Neural cell (in vitro differentiated cells): ENCODE data around the gene RYR2. TPM values are rescaled to one million over a fixed set of nuclear protein-coding genes. Genes with fewer than 3 reads are reported as not detected.

Source experiments
- H2AFZ ChIP-seq: fragments of 200-600, 300-800 bp; sonication (generic), shearing (Covaris generic); 2 replicates; pipeline ENCODE4 v1.6.0; 2014; ENCODE audit warnings: low read depth, mild to moderate bottlenecking, antibody characterized with exemption, low read length, moderate library complexity
- H3F3A ChIP-seq: fragments of 200-600 bp; shearing (Covaris generic); 2 replicates; pipeline ENCODE4 v1.6.1; 2016; ENCODE audit warnings: mild to moderate bottlenecking, moderate library complexity, mixed read lengths, antibody characterized with exemption, low read length; ENCODE audit not compliant: insufficient read depth, poor library complexity, severe bottlenecking
- H3K27ac ChIP-seq: fragments of 200-600, 300-800 bp; sonication (generic), shearing (Covaris generic); 2 replicates; pipeline ENCODE4 v1.5.1; 2014; ENCODE audit warnings: mild to moderate bottlenecking, low read length, moderate library complexity
- H3K27me3 ChIP-seq: fragments of 300-800, 200-600 bp; sonication (generic), shearing (Covaris generic); 2 replicates; pipeline ENCODE4 v1.6.0; 2014; ENCODE audit warnings: mild to moderate bottlenecking, low read depth, low read length, moderate library complexity; ENCODE audit not compliant: insufficient read depth
- H3K36me3 ChIP-seq: fragments of 300-800, 200-600 bp; sonication (generic), shearing (Covaris generic); 2 replicates; pipeline ENCODE4 v1.5.1; 2014; ENCODE audit warnings: mild to moderate bottlenecking, antibody characterized with exemption, low read length, moderate library complexity; ENCODE audit not compliant: insufficient read depth
- H3K4me2 ChIP-seq: fragments of 300-800, 200-600 bp; sonication (generic), shearing (Covaris generic); 2 replicates; pipeline ENCODE4 v1.6.0; 2014; ENCODE audit warnings: mild to moderate bottlenecking, low read length
- H3K4me3 ChIP-seq: fragments of 300-800, 200-600 bp; sonication (generic), shearing (Covaris generic); 2 replicates; pipeline ENCODE4 v1.5.1; 2014; ENCODE audit warnings: mild to moderate bottlenecking, low read length, moderate library complexity
- H3K79me2 ChIP-seq: fragments of 200-600 bp; shearing (Covaris generic); replicated peaks from 2 replicates; pipeline ENCODE4 v1.6.0; 2014; ENCODE audit warnings: mild to moderate bottlenecking, low read length, moderate library complexity; ENCODE audit not compliant: insufficient read depth
- H3K9ac ChIP-seq: fragments of 300-800, 200-600 bp; sonication (generic), shearing (Covaris generic); 2 replicates; pipeline ENCODE4 v1.6.1; 2016; ENCODE audit warnings: mild to moderate bottlenecking, low read length, mixed read lengths
- H3K9me2 ChIP-seq: fragments of 200-600 bp; shearing (Covaris generic); 2 replicates; pipeline ENCODE4 v1.6.1; 2016; ENCODE audit warnings: mild to moderate bottlenecking, low read length, mixed read lengths; ENCODE audit not compliant: insufficient read depth
- H3K9me3 ChIP-seq: fragments of 200-600, 300-800 bp; sonication (generic), shearing (Covaris generic); 2 replicates; pipeline ENCODE4 v1.6.1; 2016; ENCODE audit warnings: mild to moderate bottlenecking, mixed run types, low read length, moderate library complexity, mixed read lengths
- H4K20me1 ChIP-seq: fragments of 200-600 bp; shearing (Covaris generic); 2 replicates; pipeline ENCODE4 v1.6.1; 2016; ENCODE audit warnings: mild to moderate bottlenecking, mixed run types; ENCODE audit not compliant: insufficient read depth
- CTCF ChIP-seq: fragments of 450-650 bp; IDR thresholded peaks from 2 replicates; pipeline ENCODE4 v1.5.1; 2014; ENCODE audit warnings: antibody characterized with exemption, mild to moderate bottlenecking, moderate library complexity; ENCODE audit not compliant: poor library complexity, severe bottlenecking
- EP300 ChIP-seq: fragments of 450-650 bp; conservative IDR thresholded peaks from 2 replicates; pipeline ENCODE4 v1.6.1; 2014; ENCODE audit warnings: antibody characterized with exemption, mild to moderate bottlenecking, moderate library complexity; ENCODE audit not compliant: poor library complexity, severe bottlenecking
- EZH2 ChIP-seq: fragments of 200-600, 300-800 bp; shearing (Covaris generic), sonication (generic); IDR thresholded peaks from 2 replicates; pipeline ENCODE4 v1.6.1; 2014; ENCODE audit warnings: antibody characterized with exemption, low read length, borderline replicate concordance, mild to moderate bottlenecking; ENCODE audit not compliant: insufficient read depth, poor library complexity, severe bottlenecking
- MXI1 ChIP-seq: fragments of 450-650 bp; conservative IDR thresholded peaks from 2 replicates; pipeline ENCODE4 v1.6.1; 2014; ENCODE audit warnings: antibody characterized with exemption, mild to moderate bottlenecking; ENCODE audit not compliant: poor library complexity, severe bottlenecking
- POLR2AphosphoS5 ChIP-seq: IDR thresholded peaks from 2 replicates; pipeline ENCODE4 v1.6.1; 2012
- RAD21 ChIP-seq: fragments of 450-650 bp; conservative IDR thresholded peaks from 2 replicates; pipeline ENCODE4 v1.6.1; 2014; ENCODE audit warnings: antibody characterized with exemption, mild to moderate bottlenecking, moderate library complexity
- REST ChIP-seq: IDR thresholded peaks from 2 replicates; pipeline ENCODE4 v1.6.1; 2012; ENCODE audit warnings: borderline replicate concordance
- SMC3 ChIP-seq: fragments of 450-650 bp; conservative IDR thresholded peaks from 2 replicates; pipeline ENCODE4 v1.6.1; 2014; ENCODE audit warnings: antibody characterized with exemption, mild to moderate bottlenecking, moderate library complexity; ENCODE audit not compliant: poor library complexity
- TAF1 ChIP-seq: IDR thresholded peaks from 2 replicates; pipeline ENCODE4 v1.6.1; 2012; ENCODE audit warnings: low read depth
- polyA plus RNA-seq: library from polyadenylated mRNA; depleted of rRNA; stranded (reverse); fragments of >200 nt; gene quantifications from 2 replicates; pipeline ENCODE4 v1.2.3, GENCODE V29; 2014

Gene RYR2
- polyA plus RNA-seq, 1 donor from 2014 or later, result 3.8 TPM

GRCh38 chr1:237186675-237187074 is 144.7 kb downstream of the RYR2 start:
- no peak for TF ChIP-seq CTCF
- TF ChIP-seq EZH2, result no peak
- TF ChIP-seq REST, result no peak
- TF ChIP-seq MXI1, result no peak
- no peak for TF ChIP-seq RAD21
- no peak for TF ChIP-seq SMC3
- TF ChIP-seq EP300, result peak; percentile 30
- peak; percentile 11 for TF ChIP-seq POLR2AphosphoS5
- TF ChIP-seq TAF1, result no peak
- H3K4me3 ChIP-seq, result peak overlapping the region; percentile 33

GRCh38 chr1:237187842-237188241 is 145.9 kb downstream of the RYR2 start:
- TF ChIP-seq EZH2, result no peak
- no peak for TF ChIP-seq EP300
- TF ChIP-seq TAF1, result no peak
- no peak for TF ChIP-seq MXI1
- TF ChIP-seq CTCF, result no peak
- TF ChIP-seq REST, result no peak
- no peak for TF ChIP-seq POLR2AphosphoS5
- no peak for TF ChIP-seq RAD21
- TF ChIP-seq SMC3, result no peak
- H3K27ac ChIP-seq, result no peak overlapping the region
- H3K9ac ChIP-seq, result no peak overlapping the region
- H3K4me2 ChIP-seq, result no peak overlapping the region
- H2AFZ ChIP-seq, result no peak overlapping the region
- H3K9me3 ChIP-seq, result no peaks in the 10 kb centered on the region
- no peak overlapping the region for H3K4me3 ChIP-seq
- no peaks in the 10 kb centered on the region for H3K9me2 ChIP-seq
- no peaks in the 10 kb centered on the region for H3K27me3 ChIP-seq
- no peaks in the 10 kb centered on the region for H3F3A ChIP-seq
- no peaks in the 10 kb centered on the region for H3K36me3 ChIP-seq
- no peaks in the 10 kb centered on the region for H3K79me2 ChIP-seq
- no peaks in the 10 kb centered on the region for H4K20me1 ChIP-seq

More at GRCh38 chr1:237186675-237187074, 144.7 kb downstream of the RYR2 start:
- H3K9me3 ChIP-seq, result no peaks in the 10 kb centered on the region
- no peaks in the 10 kb centered on the region for H3K79me2 ChIP-seq
- H3F3A ChIP-seq, result no peaks in the 10 kb centered on the region
- no peak overlapping the region for H3K4me2 ChIP-seq
- H3K36me3 ChIP-seq, result no peaks in the 10 kb centered on the region
- H3K9me2 ChIP-seq, result no peaks in the 10 kb centered on the region
- no peak overlapping the region for H2AFZ ChIP-seq
- H3K27me3 ChIP-seq, result no peaks in the 10 kb centered on the region
- H4K20me1 ChIP-seq, result no peaks in the 10 kb centered on the region
- no peak overlapping the region for H3K27ac ChIP-seq
- H3K9ac ChIP-seq, result no peak overlapping the region
